Type B pancreatic cell (in vitro differentiated cells): ENCODE results near the gene SF3B3. TPM values are rescaled to one million over a fixed set of nuclear protein-coding genes. Genes with fewer than 3 reads are reported as not detected.

Source experiments
- DNase-seq: peaks from one replicate; pipeline ENCODE4 v3.0.0; 2021; ENCODE audit warnings: mixed read lengths; ENCODE audit not compliant: unreplicated experiment; ENCODE audit errors: extremely low spot score
- H3K27ac Mint-ChIP-seq: 2 replicates; pipeline ENCODE4 v1.8.0; 2021; ENCODE audit warnings: mild to moderate bottlenecking, mixed read lengths
- H3K27me3 Mint-ChIP-seq: 2 replicates; pipeline ENCODE4 v1.8.0; 2021; ENCODE audit warnings: mixed read lengths
- H3K36me3 Mint-ChIP-seq: 2 replicates; pipeline ENCODE4 v1.8.0; 2021; ENCODE audit warnings: mixed read lengths
- H3K4me1 Mint-ChIP-seq: one replicate; pipeline ENCODE4 v1.8.0; 2021; ENCODE audit warnings: mixed read lengths; ENCODE audit not compliant: unreplicated experiment
- H3K4me3 Mint-ChIP-seq: 2 replicates; pipeline ENCODE4 v1.8.0; 2021; ENCODE audit warnings: mild to moderate bottlenecking, mixed read lengths
- H3K9me3 Mint-ChIP-seq: 2 replicates; pipeline ENCODE4 v1.8.0; 2021; ENCODE audit warnings: mixed read lengths
- total RNA-seq: library from RNA; stranded (reverse); gene quantifications from 2 replicates; pipeline ENCODE4 v1.2.1, GENCODE V29; 2021; ENCODE audit warnings: low replicate concordance
- TF ChIP-seq, protein P1 (sequence below): fragments of 200-600 bp; sonication (generic); conservative IDR thresholded peaks from 2 replicates; pipeline ENCODE4 v1.5.0; 2021; ENCODE audit warnings: antibody characterized with exemption, mild to moderate bottlenecking

SF3B3 gene
- total RNA-seq, 1 donor from 2014 or later, result 429 TPM

DNA sequence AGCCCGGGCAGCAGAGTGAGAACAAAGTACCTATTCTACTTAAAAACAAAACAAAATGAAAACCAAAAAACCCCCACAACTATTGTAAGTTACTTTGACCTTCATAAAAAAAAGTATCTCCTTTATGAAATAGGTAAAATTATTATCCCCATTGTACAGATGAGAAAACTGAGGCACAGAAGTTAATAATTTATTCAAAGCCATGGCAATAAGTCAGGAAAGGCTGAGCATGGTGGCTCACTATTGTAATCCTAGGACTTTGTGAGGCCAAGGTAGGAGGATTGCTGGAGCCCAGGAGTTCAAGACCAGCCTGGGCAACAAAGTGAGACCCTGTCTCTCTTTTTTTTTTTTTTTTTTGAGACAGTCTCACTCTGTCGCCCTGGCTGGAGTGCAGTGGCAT, 38.7 kb upstream of the SF3B3 start:
- Mint-ChIP-seq H3K27ac (no peak overlapping the region), H3K9me3 (no peaks in the 10 kb centered on the region), H3K27me3 (no peaks in the 10 kb centered on the region), H3K36me3 (peaks cover 9% of the 10 kb centered on the region), H3K4me1 (no peaks in the 10 kb centered on the region), H3K4me3 (no peak overlapping the region)
- TF ChIP-seq, protein P1, sequence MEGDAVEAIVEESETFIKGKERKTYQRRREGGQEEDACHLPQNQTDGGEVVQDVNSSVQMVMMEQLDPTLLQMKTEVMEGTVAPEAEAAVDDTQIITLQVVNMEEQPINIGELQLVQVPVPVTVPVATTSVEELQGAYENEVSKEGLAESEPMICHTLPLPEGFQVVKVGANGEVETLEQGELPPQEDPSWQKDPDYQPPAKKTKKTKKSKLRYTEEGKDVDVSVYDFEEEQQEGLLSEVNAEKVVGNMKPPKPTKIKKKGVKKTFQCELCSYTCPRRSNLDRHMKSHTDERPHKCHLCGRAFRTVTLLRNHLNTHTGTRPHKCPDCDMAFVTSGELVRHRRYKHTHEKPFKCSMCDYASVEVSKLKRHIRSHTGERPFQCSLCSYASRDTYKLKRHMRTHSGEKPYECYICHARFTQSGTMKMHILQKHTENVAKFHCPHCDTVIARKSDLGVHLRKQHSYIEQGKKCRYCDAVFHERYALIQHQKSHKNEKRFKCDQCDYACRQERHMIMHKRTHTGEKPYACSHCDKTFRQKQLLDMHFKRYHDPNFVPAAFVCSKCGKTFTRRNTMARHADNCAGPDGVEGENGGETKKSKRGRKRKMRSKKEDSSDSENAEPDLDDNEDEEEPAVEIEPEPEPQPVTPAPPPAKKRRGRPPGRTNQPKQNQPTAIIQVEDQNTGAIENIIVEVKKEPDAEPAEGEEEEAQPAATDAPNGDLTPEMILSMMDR, result no peak
- DNase-seq, result no peak

DNA sequence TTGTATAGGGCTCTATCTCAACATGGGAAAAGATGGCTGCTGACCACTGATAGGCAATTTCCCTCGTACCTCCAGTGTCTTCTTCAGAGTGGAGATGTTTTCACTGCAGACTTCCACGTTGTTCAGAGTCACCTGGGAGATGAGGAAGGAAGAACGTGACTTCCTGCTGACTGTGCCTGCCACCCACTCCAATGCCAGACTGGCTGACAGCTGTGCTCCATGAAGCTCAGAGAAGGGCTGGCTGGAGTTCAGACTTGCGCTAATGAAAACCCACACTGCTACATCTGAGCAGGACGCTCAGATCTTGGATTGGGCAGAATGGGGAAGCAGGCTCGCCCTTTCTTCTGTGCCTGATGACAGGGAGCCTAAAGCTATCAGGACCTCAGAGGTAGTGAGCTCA, 33.4 kb upstream of the SF3B3 start:
- peaks cover 14% of the 10 kb centered on the region for H3K36me3 Mint-ChIP-seq
- no peaks in the 10 kb centered on the region for H3K27me3 Mint-ChIP-seq
- H3K27ac Mint-ChIP-seq, result no peak overlapping the region
- no peak for DNase-seq
- no peak overlapping the region for H3K4me3 Mint-ChIP-seq
- no peaks in the 10 kb centered on the region for H3K4me1 Mint-ChIP-seq
- no peaks in the 10 kb centered on the region for H3K9me3 Mint-ChIP-seq
- TF ChIP-seq, protein P1, result no peak

DNA sequence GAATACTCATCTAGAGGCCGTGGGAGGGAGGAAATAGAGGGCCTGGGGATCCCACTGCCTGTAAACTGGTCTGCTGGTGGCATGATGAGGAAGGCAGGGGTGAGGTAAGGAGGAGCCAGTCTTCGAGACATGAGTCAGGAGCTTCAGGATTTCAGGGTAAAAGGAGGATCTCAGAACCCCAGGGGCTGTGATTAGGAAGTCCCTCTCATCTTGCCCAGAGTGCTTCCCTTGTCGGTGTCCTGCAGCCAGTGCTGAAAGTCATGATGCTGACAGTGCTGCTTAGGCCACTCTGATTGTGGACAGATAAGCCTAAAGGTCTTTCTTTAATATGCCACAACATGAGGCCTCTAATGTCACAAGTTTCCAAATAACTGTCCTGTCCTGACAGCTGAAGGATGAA, 29.8 kb upstream of the SF3B3 start:
- no peak overlapping the region for H3K27ac Mint-ChIP-seq
- H3K4me1 Mint-ChIP-seq, result no peaks in the 10 kb centered on the region
- DNase-seq, result no peak
- no peaks in the 10 kb centered on the region for H3K9me3 Mint-ChIP-seq
- H3K27me3 Mint-ChIP-seq, result no peaks in the 10 kb centered on the region
- H3K36me3 Mint-ChIP-seq, result peaks cover 8% of the 10 kb centered on the region
- TF ChIP-seq, protein P1, result no peak
- no peak overlapping the region for H3K4me3 Mint-ChIP-seq

DNA sequence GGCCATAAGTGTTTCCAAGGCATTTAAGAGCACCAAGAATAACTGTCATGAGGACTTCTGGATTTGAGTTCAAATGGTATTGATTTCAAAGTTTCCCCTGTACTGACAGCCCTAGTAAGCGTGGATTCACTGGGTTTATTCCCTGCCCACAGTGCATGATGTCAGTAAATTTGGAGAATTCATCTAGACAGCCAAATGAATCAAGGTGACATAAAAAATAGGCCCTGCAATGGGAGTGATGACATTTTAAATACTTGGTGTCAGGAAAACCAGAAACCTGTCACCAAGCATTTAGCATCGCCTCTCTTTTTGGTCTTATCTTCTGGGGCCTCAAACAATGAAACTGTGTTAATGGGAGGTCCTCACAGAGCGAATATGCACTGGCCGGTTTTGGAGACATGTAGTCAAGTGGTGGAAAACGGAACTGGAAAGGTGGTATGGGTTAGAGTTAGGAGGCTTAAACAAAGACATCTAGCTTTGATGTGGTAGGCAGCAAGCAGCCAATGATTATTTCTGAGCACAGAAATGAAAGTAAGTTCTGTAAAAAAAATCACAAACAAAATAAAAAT, 29.3 kb upstream of the SF3B3 start:
- H3K27me3 Mint-ChIP-seq, result no peaks in the 10 kb centered on the region
- TF ChIP-seq, protein P1, result no peak
- H3K4me1 Mint-ChIP-seq, result no peaks in the 10 kb centered on the region
- no peak overlapping the region for H3K27ac Mint-ChIP-seq
- H3K4me3 Mint-ChIP-seq, result no peak overlapping the region
- peaks cover 8% of the 10 kb centered on the region for H3K36me3 Mint-ChIP-seq
- no peak for DNase-seq
- no peaks in the 10 kb centered on the region for H3K9me3 Mint-ChIP-seq

DNA sequence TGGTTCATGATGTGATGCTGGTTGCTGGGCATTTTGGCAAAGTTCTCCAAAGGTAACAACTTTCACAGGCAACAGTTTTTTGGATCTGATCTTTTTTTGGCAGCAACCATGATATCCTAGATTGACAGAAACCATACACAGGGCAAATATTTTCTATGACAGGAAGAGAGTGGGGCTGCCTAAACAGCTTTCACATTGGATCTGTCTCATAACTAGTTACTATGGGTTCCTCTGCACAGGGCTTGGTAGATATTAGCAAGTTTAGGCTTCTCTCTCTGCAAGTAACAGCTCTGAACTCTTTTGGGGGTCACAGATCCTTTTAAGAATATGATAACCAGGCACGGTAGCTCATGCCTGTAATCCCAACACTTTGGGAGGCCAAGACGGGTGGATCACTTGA, 28.8 kb upstream of the SF3B3 start:
- peaks cover 8% of the 10 kb centered on the region for H3K36me3 Mint-ChIP-seq

More for the DNA sequence above, 28.8 kb upstream of the SF3B3 start:
- TF ChIP-seq, protein P1, result no peak
- H3K9me3 Mint-ChIP-seq, result no peaks in the 10 kb centered on the region
- H3K4me3 Mint-ChIP-seq, result no peak overlapping the region
- H3K27ac Mint-ChIP-seq, result no peak overlapping the region
- H3K27me3 Mint-ChIP-seq, result no peaks in the 10 kb centered on the region
- DNase-seq, result no peak
- H3K4me1 Mint-ChIP-seq, result no peaks in the 10 kb centered on the region
